Measurements from ENCODE around the gene ZMYND11.

GRCh38 chr10:297567-297966, 162.3 kb downstream of the ZMYND11 start:
- TF ChIP-seq RAD21 (IDR thresholded peaks at IDR 0.05; ENCODE audit: low read length) = no peak
- TF ChIP-seq, protein P1, sequence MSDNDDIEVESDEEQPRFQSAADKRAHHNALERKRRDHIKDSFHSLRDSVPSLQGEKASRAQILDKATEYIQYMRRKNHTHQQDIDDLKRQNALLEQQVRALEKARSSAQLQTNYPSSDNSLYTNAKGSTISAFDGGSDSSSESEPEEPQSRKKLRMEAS (IDR thresholded peaks at IDR 0.05; ENCODE audit: low read depth) = 0 out of 2 replicates have a peak, but pooled peaks have one; percentile 1
- TF ChIP-seq, protein P2, sequence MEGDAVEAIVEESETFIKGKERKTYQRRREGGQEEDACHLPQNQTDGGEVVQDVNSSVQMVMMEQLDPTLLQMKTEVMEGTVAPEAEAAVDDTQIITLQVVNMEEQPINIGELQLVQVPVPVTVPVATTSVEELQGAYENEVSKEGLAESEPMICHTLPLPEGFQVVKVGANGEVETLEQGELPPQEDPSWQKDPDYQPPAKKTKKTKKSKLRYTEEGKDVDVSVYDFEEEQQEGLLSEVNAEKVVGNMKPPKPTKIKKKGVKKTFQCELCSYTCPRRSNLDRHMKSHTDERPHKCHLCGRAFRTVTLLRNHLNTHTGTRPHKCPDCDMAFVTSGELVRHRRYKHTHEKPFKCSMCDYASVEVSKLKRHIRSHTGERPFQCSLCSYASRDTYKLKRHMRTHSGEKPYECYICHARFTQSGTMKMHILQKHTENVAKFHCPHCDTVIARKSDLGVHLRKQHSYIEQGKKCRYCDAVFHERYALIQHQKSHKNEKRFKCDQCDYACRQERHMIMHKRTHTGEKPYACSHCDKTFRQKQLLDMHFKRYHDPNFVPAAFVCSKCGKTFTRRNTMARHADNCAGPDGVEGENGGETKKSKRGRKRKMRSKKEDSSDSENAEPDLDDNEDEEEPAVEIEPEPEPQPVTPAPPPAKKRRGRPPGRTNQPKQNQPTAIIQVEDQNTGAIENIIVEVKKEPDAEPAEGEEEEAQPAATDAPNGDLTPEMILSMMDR (IDR thresholded peaks at IDR 0.05) = no peak
- TF ChIP-seq, protein P3, sequence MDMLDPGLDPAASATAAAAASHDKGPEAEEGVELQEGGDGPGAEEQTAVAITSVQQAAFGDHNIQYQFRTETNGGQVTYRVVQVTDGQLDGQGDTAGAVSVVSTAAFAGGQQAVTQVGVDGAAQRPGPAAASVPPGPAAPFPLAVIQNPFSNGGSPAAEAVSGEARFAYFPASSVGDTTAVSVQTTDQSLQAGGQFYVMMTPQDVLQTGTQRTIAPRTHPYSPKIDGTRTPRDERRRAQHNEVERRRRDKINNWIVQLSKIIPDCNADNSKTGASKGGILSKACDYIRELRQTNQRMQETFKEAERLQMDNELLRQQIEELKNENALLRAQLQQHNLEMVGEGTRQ (IDR thresholded peaks at IDR 0.05; ENCODE audit: borderline replicate concordance, low read depth, low read length) = no peak

All from SK-N-SH (cell line).